GM18508 (cell line): ENCODE measurements around the gene SCRN2.

ENCODE experiments used
- ATAC-seq: cut with Tn5 transposase; IDR thresholded peaks from one replicate; pipeline ENCODE4 v1.9.1; 2021; ENCODE audit warnings: moderate number of reproducible peaks; ENCODE audit not compliant: insufficient read depth, unreplicated experiment

The SCRN2 gene

GRCh38 chr17:47822785-47823184 is 18.3 kb downstream of the SCRN2 start:
- ATAC-seq, result no peak

- no peak for ATAC-seq
Measured at GRCh38 chr17:47821424-47822391, 19.4 kb downstream of the SCRN2 start, which contains the start of gene OSBPL7. OSBPL7 (minus strand) TSS chr17:47821794; CDS start chr17:47820278, 1,516 bp downstream.

GRCh38 chr17:47821031-47821423 is 20.0 kb downstream of the SCRN2 start:
- no peak for ATAC-seq

GRCh38 chr17:47820033-47820789 is 20.9 kb downstream of the SCRN2 start:
- no peak for ATAC-seq

GRCh38 chr17:47819475-47819874 is 21.6 kb downstream of the SCRN2 start:
- no peak for ATAC-seq

- ATAC-seq, result no peak
Measured at GRCh38 chr17:47818002-47818695, 22.9 kb downstream of the SCRN2 start.

- ATAC-seq, result no peak
Measured at GRCh38 chr17:47816947-47817346, 24.1 kb downstream of the SCRN2 start.

- ATAC-seq, result no peak
Measured at GRCh38 chr17:47816111-47816735, 24.9 kb downstream of the SCRN2 start.

- ATAC-seq, result no peak
Measured at GRCh38 chr17:47815106-47815918, 25.8 kb downstream of the SCRN2 start.

- no peak for ATAC-seq
Measured at GRCh38 chr17:47813512-47814031, 27.5 kb downstream of the SCRN2 start.

- no peak for ATAC-seq
Measured at GRCh38 chr17:47813077-47813476, 28.0 kb downstream of the SCRN2 start.

GRCh38 chr17:47812146-47812920 is 28.7 kb downstream of the SCRN2 start:
- no peak for ATAC-seq

GRCh38 chr17:47811709-47812108 is 29.4 kb downstream of the SCRN2 start:
- no peak for ATAC-seq

GRCh38 chr17:47810901-47811635 is 30.0 kb downstream of the SCRN2 start:
- no peak for ATAC-seq

GRCh38 chr17:47810200-47810821 is 30.8 kb downstream of the SCRN2 start:
- no peak for ATAC-seq

- ATAC-seq, result no peak
Measured at GRCh38 chr17:47808830-47809480, 32.1 kb downstream of the SCRN2 start.
